OCI-LY1 (cell line): ENCODE results near the gene CNTNAP2.

Experiments
- H2AFZ ChIP-seq: fragments of 200-600 bp; sonication (generic), shearing (Covaris generic); 2 replicates; pipeline ENCODE4 v1.6.0; 2014; ENCODE audit warnings: antibody characterized with exemption, mild to moderate bottlenecking, low read length
- H3F3A ChIP-seq: fragments of 200-600 bp; sonication (generic), shearing (Covaris generic); 2 replicates; pipeline ENCODE4 v1.6.0; 2014; ENCODE audit warnings: mild to moderate bottlenecking, antibody characterized with exemption, low read length, moderate library complexity; ENCODE audit not compliant: insufficient read depth
- H3K27ac ChIP-seq: fragments of 200-600 bp; sonication (generic); 2 replicates; pipeline ENCODE4 v1.5.1; 2014; ENCODE audit warnings: low read length, mixed run types, mild to moderate bottlenecking, low read depth; ENCODE audit not compliant: poor library complexity, severe bottlenecking
- H3K27me3 ChIP-seq: fragments of 200-600 bp; sonication (generic); 2 replicates; pipeline ENCODE4 v1.6.0; 2014; ENCODE audit warnings: antibody characterized with exemption, mild to moderate bottlenecking, low read length, moderate library complexity; ENCODE audit not compliant: insufficient read depth
- H3K36me3 ChIP-seq: fragments of 200-600 bp; sonication (generic); 2 replicates; pipeline ENCODE4 v1.6.1; 2014; ENCODE audit warnings: mild to moderate bottlenecking, antibody characterized with exemption, low read length, moderate library complexity, mixed read lengths; ENCODE audit not compliant: insufficient read depth
- H3K4me1 ChIP-seq: fragments of 200-600 bp; sonication (generic); 2 replicates; pipeline ENCODE4 v1.5.1; 2014; ENCODE audit warnings: mild to moderate bottlenecking, low read length, moderate library complexity; ENCODE audit not compliant: insufficient read depth, severe bottlenecking
- H3K4me2 ChIP-seq: fragments of 200-600 bp; sonication (generic), shearing (Covaris generic); 2 replicates; pipeline ENCODE4 v1.6.1; 2014; ENCODE audit warnings: low read length
- H3K4me3 ChIP-seq: fragments of 200-600 bp; sonication (generic); 2 replicates; pipeline ENCODE4 v1.5.1; 2014; ENCODE audit warnings: low read length, low read depth, mild to moderate bottlenecking, mixed read lengths; ENCODE audit not compliant: poor library complexity, severe bottlenecking
- H3K79me2 ChIP-seq: fragments of 200-600 bp; shearing (Covaris generic); 2 replicates; pipeline ENCODE4 v1.6.1; 2016; ENCODE audit warnings: mixed run types, low read length, mixed read lengths; ENCODE audit not compliant: insufficient read depth
- H3K9ac ChIP-seq: fragments of 200-600 bp; sonication (generic), shearing (Covaris generic); 2 replicates; pipeline ENCODE4 v1.6.1; 2014; ENCODE audit warnings: mild to moderate bottlenecking, low read length, mixed read lengths
- H3K9me2 ChIP-seq: fragments of 200-600 bp; sonication (generic), shearing (Covaris generic); 2 replicates; pipeline ENCODE4 v1.6.1; 2014; ENCODE audit warnings: low read depth, mild to moderate bottlenecking, low read length, mixed read lengths
- H3K9me3 ChIP-seq: fragments of 200-600 bp; shearing (Covaris generic); 2 replicates; pipeline ENCODE4 v1.6.1; 2014; ENCODE audit warnings: low read length, mixed read lengths
- H4K20me1 ChIP-seq: fragments of 200-600 bp; sonication (generic), shearing (Covaris generic); 2 replicates; pipeline ENCODE4 v1.6.0; 2016; ENCODE audit warnings: mild to moderate bottlenecking, low read length; ENCODE audit not compliant: insufficient read depth
- EZH2 ChIP-seq: fragments of 200-600 bp; sonication (generic), shearing (Covaris generic); IDR thresholded peaks from 2 replicates; pipeline ENCODE4 v1.8.0; 2017; ENCODE audit warnings: borderline replicate concordance, mixed run types, mild to moderate bottlenecking, antibody characterized with exemption, low read length, moderate library complexity, mixed read lengths
- TF ChIP-seq, protein P1 (sequence below): fragments of 200-600 bp; sonication (generic), shearing (Covaris generic); IDR thresholded peaks from 2 replicates; pipeline ENCODE4 v1.5.1; 2017; ENCODE audit warnings: mild to moderate bottlenecking, antibody characterized with exemption, low read length, moderate library complexity, mixed read lengths

CNTNAP2 gene

DNA sequence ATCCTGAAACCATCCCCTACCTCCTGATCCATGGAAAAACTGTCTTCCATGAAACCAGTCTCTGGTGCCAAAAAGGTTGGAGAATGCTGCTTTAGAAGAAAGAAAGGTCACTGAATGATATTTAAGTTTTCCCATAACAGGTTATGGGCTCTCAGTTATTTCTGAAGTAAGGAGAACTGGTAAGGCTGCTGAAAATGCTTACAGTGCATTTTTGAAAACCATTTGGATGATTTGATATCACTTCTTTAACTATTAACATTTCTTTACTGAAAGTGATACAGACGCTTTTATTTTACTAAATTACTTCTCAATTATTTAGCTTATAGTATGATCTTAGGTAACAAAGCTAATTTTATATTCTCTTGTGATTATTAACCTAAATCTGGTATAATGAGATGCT is 1379.6 kb downstream of the CNTNAP2 start:
- H3K4me1 ChIP-seq, result no peaks in the 10 kb centered on the region
- H4K20me1 ChIP-seq, result no peaks in the 10 kb centered on the region
- H3K9me3 ChIP-seq, result no peaks in the 10 kb centered on the region
- H3K79me2 ChIP-seq, result no peaks in the 10 kb centered on the region
- no peak overlapping the region for H3K9ac ChIP-seq
- H3K36me3 ChIP-seq, result no peaks in the 10 kb centered on the region
- H3K27ac ChIP-seq, result no peak overlapping the region
- TF ChIP-seq, protein P1, sequence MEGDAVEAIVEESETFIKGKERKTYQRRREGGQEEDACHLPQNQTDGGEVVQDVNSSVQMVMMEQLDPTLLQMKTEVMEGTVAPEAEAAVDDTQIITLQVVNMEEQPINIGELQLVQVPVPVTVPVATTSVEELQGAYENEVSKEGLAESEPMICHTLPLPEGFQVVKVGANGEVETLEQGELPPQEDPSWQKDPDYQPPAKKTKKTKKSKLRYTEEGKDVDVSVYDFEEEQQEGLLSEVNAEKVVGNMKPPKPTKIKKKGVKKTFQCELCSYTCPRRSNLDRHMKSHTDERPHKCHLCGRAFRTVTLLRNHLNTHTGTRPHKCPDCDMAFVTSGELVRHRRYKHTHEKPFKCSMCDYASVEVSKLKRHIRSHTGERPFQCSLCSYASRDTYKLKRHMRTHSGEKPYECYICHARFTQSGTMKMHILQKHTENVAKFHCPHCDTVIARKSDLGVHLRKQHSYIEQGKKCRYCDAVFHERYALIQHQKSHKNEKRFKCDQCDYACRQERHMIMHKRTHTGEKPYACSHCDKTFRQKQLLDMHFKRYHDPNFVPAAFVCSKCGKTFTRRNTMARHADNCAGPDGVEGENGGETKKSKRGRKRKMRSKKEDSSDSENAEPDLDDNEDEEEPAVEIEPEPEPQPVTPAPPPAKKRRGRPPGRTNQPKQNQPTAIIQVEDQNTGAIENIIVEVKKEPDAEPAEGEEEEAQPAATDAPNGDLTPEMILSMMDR, result no peak
- no peak for TF ChIP-seq EZH2
- no peak overlapping the region for H3K4me3 ChIP-seq
- no peaks in the 10 kb centered on the region for H3F3A ChIP-seq
- H2AFZ ChIP-seq, result no peak overlapping the region
- H3K9me2 ChIP-seq, result no peaks in the 10 kb centered on the region; the same call in 1 of the 2 replicates
- H3K4me2 ChIP-seq, result no peak overlapping the region
- H3K27me3 ChIP-seq, result no peaks in the 10 kb centered on the region

DNA sequence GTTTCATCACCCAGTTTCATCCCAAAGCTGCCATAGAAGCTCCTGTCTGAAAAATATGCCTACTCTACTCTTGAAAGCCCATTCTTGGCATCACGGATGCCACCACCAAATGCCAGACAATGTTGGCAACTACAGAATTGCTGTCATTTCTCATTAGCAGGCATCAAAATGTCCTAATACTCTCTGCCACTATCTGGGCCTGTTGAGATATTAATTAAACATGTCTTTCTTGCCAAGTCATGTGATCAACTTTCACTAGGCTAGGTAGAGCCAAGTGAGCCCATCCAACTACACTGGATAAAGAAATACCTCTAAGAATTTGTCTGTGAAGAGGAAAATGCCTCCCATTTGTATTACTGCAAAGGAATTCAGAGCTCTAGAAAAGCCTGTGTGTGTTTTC is 1380.6 kb downstream of the CNTNAP2 start:
- H3K4me2 ChIP-seq, result no peak overlapping the region
- no peaks in the 10 kb centered on the region for H3K9me3 ChIP-seq
- no peaks in the 10 kb centered on the region for H3K36me3 ChIP-seq
- H3K27ac ChIP-seq, result no peak overlapping the region
- no peaks in the 10 kb centered on the region for H3F3A ChIP-seq
- TF ChIP-seq EZH2, result no peak
- TF ChIP-seq, protein P1, result no peak
- no peaks in the 10 kb centered on the region for H3K79me2 ChIP-seq
- H3K4me1 ChIP-seq, result no peaks in the 10 kb centered on the region
- H3K9me2 ChIP-seq, result no peaks in the 10 kb centered on the region; the same call in 1 of the 2 replicates
- no peak overlapping the region for H2AFZ ChIP-seq
- no peak overlapping the region for H3K9ac ChIP-seq
- H3K27me3 ChIP-seq, result no peaks in the 10 kb centered on the region
- H3K4me3 ChIP-seq, result no peak overlapping the region
- H4K20me1 ChIP-seq, result no peaks in the 10 kb centered on the region

DNA sequence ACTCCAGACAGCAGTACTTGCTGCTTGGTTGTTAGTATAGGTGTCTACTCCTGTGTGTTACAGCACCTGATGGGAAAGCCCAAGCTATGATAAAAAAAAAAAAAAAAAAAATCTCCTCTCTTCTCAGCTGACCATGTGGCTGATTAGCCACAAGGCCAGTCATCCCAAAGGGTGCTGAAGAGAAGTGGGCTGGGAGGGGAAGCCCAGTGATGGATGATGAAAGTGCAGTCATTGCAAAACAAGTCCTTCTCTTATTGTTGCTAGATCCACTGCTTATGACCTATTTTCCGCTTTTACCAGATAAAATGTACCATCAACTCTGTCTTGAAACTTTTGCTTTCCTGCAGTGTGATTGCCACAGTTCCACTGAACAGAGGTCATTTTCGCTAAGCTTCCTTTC is 1381.5 kb downstream of the CNTNAP2 start:
- Histone ChIP-seq H3K27me3 (no peaks in the 10 kb centered on the region), H3K9ac (no peak overlapping the region), H3K4me3 (no peak overlapping the region), H3F3A (no peaks in the 10 kb centered on the region), H3K4me1 (no peaks in the 10 kb centered on the region), H3K79me2 (no peaks in the 10 kb centered on the region), H4K20me1 (no peaks in the 10 kb centered on the region), H3K36me3 (no peaks in the 10 kb centered on the region), H3K4me2 (no peak overlapping the region), H2AFZ (no peak overlapping the region), H3K9me2 (no peaks in the 10 kb centered on the region; the same call in 1 of the 2 replicates), H3K9me3 (no peaks in the 10 kb centered on the region), H3K27ac (no peak overlapping the region)
- TF ChIP-seq EZH2, result no peak
- TF ChIP-seq, protein P1, result no peak
